ENCODE data around the gene PITRM1.
"Not testable (repeated sequence)": the region's sequence is repeated elsewhere in the genome, so short reads cannot be mapped to it uniquely, and the experiment has no call there.

The PITRM1 gene

DNA sequence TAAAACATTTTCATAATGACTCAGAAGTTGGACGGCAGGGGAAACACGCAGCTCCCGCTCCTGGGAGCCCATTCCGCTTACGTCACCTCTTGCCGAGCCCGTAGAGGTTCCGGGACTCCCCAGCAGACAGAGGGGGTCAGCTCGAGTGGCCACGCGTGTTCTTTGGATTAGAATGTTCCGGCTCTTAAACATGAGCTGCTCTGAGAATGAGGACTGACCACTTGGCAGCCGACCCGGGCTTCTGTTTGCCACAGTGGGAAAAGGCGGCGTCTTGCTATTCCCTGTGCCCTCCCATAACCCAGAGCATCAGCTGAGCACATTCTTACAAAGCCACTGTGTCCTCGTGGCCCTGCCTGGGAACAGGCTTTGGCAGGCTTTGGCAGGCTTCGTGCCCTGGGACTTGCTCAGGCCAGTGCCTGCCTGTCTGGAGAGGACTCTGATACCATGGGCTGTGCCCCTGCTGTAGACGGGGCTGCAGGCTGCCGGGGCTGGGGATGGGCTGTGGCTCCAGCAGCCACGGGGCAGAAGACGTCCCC is 65.1 kb downstream of the PITRM1 start:
- Histone ChIP-seq H3K4me3 (ENCODE audit: low read length) (no peak overlapping the region), H3K36me3 (ENCODE audit: control insufficient read depth, insufficient read depth, low read length) (peaks cover 14% of the 10 kb centered on the region)

DNA sequence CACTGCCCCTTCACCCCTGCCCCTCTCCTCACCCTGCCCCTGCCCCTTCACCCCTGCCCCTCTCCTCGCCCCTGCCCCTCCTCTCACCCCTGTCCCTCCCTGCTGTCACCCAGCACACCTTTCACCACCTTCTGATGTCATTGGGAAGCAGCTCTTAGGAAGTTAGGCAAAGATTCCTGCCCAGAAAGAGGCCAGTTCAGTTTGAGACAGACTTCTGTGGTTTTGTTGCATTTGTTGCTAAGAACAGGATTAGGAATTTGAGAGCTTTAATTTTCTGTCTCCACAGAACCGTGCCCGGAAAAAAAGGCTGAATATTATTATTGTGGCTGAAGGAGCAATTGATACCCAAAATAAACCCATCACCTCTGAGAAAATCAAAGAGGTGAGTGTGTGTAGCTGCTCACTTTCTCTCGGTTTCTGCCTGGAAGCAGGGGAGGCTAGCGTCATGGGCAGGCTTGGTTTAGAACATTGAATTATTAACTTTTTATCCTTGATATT is 65.6 kb downstream of the PITRM1 start:
- Histone ChIP-seq H3K4me3 (ENCODE audit: low read length) (no peak overlapping the region), H3K27me3 (ENCODE audit: control insufficient read depth, insufficient read depth, low read length) (no peaks in the 10 kb centered on the region), H3K27ac (ENCODE audit: low read depth, low read length) (no peak overlapping the region), H3K4me1 (ENCODE audit: control insufficient read depth, insufficient read depth, low read length) (no peaks in the 10 kb centered on the region), H3K36me3 (ENCODE audit: control insufficient read depth, insufficient read depth, low read length) (peaks cover 14% of the 10 kb centered on the region), H3K9ac (ENCODE audit: low read length) (no peak overlapping the region)

More for the DNA sequence above, 65.1 kb downstream of the PITRM1 start:
- no peak overlapping the region for H3K9ac ChIP-seq (ENCODE audit: low read length)
- no peaks in the 10 kb centered on the region for H3K27me3 ChIP-seq (ENCODE audit: control insufficient read depth, insufficient read depth, low read length)
- no peaks in the 10 kb centered on the region for H3K4me1 ChIP-seq (ENCODE audit: control insufficient read depth, insufficient read depth, low read length)
- H3K27ac ChIP-seq (ENCODE audit: low read depth, low read length), result peak overlapping the region; percentile 21

DNA sequence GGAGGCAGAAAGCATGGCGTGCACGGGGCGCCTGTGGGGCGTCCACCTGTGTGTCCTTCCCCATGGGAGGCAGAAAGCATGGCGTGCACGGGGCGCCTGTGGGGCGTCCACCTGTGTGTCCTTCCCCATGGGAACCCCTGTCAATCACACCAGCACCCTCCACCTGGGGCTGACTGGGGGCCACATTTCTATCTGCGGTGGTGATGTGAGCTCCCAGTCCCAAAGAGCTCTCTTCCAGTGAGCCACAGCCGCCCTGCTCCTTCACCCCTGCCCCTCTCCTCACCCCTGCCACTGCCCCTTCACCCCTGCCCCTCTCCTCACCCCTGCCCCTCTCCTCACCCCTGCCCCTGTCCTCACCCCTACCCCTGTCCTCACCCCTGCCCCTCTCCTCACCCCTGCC is 66.3 kb downstream of the PITRM1 start:
- not testable (repeated sequence) for H3K4me1 ChIP-seq (ENCODE audit: control insufficient read depth, insufficient read depth, low read length); H3K27me3 ChIP-seq (ENCODE audit: control insufficient read depth, insufficient read depth, low read length); H3K27ac ChIP-seq (ENCODE audit: low read depth, low read length); H3K4me3 ChIP-seq (ENCODE audit: low read length); H3K9ac ChIP-seq (ENCODE audit: low read length)
- H3K36me3 ChIP-seq (ENCODE audit: control insufficient read depth, insufficient read depth, low read length), result peaks cover 14% of the 10 kb centered on the region

GRCh38 chr10:3105905-3106304 is 66.7 kb downstream of the PITRM1 start:
- no peak overlapping the region for H3K9ac ChIP-seq (ENCODE audit: low read length)
- H3K4me1 ChIP-seq (ENCODE audit: control insufficient read depth, insufficient read depth, low read length), result no peaks in the 10 kb centered on the region
- H3K27ac ChIP-seq (ENCODE audit: low read depth, low read length), result no peak overlapping the region
- H3K4me3 ChIP-seq (ENCODE audit: low read length), result no peak overlapping the region
- peaks cover 14% of the 10 kb centered on the region for H3K36me3 ChIP-seq (ENCODE audit: control insufficient read depth, insufficient read depth, low read length)
- no peaks in the 10 kb centered on the region for H3K27me3 ChIP-seq (ENCODE audit: control insufficient read depth, insufficient read depth, low read length)

DNA sequence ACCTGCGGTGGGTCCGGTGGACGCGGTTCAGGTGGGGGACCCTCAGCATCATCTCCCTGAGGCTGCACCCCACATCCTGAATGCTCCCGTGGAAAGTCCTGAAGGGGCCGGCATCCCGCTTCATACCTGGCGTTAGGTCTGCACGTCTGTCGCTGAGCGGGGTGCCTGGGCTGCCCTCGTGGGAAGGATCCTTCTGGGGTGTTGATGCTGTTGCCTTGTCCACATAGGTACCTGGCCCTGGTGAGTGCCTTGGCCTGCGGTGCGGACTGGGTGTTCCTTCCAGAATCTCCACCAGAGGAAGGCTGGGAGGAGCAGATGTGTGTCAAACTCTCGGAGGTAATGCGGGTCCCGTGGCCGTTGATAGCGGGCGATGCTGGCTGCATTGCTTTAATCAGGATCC is 67.4 kb downstream of the PITRM1 start:
- no peak overlapping the region for H3K27ac ChIP-seq (ENCODE audit: low read depth, low read length)
- H3K36me3 ChIP-seq (ENCODE audit: control insufficient read depth, insufficient read depth, low read length), result peaks cover 17% of the 10 kb centered on the region

DNA sequence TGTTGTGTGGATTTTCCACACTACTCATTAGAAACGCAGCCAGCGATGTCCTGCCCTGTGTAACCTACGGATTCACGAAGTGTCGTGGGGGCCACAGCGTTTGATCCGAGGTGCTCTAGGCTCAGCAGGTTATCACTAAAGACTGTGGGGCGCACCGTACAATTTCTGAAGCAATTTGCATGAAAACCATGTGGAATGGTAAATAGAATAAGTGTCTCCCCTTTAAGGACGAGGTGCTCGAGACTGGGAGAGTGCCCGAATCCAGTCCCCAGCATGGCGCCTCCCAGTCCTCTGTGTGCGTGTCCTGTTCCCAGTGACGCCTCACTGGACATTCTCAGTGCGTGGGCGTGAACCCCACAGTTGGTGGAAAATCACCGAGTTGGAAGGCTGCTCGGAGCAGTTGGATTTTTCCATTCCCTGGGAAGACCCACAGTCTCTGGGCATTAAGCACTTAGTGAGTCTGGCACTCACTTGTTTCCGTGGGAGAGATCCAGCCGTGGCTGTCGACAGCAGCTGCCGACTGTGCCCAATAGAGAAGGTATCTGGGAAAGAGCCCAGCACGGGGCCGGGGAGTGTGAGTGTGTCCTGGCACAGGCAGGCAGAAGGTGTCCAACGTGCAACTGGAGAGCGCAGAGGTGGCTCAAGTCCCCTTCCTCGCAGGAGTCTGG is 68.2 kb downstream of the PITRM1 start:
- H3K27me3 ChIP-seq (ENCODE audit: control insufficient read depth, insufficient read depth, low read length), result no peaks in the 10 kb centered on the region
- peaks cover 20% of the 10 kb centered on the region for H3K36me3 ChIP-seq (ENCODE audit: control insufficient read depth, insufficient read depth, low read length)
- no peak overlapping the region for H3K4me3 ChIP-seq (ENCODE audit: low read length)
- H3K27ac ChIP-seq (ENCODE audit: low read depth, low read length), result no peak overlapping the region
- no peak overlapping the region for H3K9ac ChIP-seq (ENCODE audit: low read length)
- H3K4me1 ChIP-seq (ENCODE audit: control insufficient read depth, insufficient read depth, low read length), result no peaks in the 10 kb centered on the region

More for the DNA sequence above, 67.4 kb downstream of the PITRM1 start:
- no peaks in the 10 kb centered on the region for H3K27me3 ChIP-seq (ENCODE audit: control insufficient read depth, insufficient read depth, low read length)
- no peaks in the 10 kb centered on the region for H3K4me1 ChIP-seq (ENCODE audit: control insufficient read depth, insufficient read depth, low read length)
- no peak overlapping the region for H3K4me3 ChIP-seq (ENCODE audit: low read length)
- H3K9ac ChIP-seq (ENCODE audit: low read length), result no peak overlapping the region

DNA sequence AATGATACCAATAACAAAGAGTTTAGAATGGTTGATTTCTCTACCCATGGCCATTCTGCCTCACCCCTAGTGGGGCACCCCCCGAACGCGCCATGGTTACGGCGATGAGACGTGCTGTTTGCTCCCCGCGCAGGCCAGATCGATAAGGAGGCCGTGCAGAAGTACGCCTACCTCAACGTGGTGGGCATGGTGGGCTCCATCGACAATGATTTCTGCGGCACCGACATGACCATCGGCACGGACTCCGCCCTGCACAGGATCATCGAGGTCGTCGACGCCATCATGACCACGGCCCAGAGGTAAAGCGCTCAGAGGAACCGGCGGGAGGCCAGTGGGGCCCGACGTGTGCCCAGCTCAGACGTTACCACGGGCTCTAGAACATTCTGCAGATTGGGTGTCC is 68.9 kb downstream of the PITRM1 start:
- Histone ChIP-seq H3K27ac (ENCODE audit: low read depth, low read length) (no peak overlapping the region), H3K4me1 (ENCODE audit: control insufficient read depth, insufficient read depth, low read length) (no peaks in the 10 kb centered on the region), H3K36me3 (ENCODE audit: control insufficient read depth, insufficient read depth, low read length) (peaks cover 16% of the 10 kb centered on the region), H3K4me3 (ENCODE audit: low read length) (no peak overlapping the region), H3K27me3 (ENCODE audit: control insufficient read depth, insufficient read depth, low read length) (no peaks in the 10 kb centered on the region), H3K9ac (ENCODE audit: low read length) (no peak overlapping the region)

DNA sequence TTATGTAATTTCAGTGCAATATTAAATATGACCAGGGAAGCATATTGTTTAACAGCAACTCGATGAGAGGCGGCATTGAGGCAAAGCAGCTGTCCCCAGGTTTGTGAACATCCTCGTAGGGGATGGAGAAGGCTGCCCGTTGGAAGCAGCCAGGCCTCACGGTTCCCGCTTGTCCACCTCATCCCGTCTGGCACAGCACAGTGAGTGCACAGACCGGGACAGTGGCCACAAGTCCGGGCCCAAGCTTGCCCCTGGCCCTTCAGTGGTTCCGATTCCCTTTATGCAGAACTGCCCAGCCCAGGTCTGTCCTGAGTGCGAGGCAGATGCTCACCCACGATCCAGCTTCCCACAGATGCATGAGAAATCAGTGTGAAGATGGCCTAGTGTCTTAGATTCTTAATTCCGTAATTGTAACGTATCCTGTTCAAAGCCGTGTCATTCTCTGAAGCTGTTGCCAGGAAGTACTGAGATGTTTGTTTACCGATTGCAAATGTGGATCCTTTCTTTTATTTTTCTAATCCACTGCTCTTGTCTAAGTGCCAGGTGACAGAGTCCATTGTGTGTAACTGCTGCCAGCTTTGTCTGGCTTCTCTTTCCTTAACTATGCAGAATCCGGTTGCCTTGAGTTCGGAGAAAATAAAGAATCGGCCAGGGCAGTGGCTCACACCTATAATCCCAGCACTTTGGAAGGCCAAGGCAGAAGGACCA is 69.7 kb downstream of the PITRM1 start:
- H3K36me3 ChIP-seq (ENCODE audit: control insufficient read depth, insufficient read depth, low read length), result peaks cover 16% of the 10 kb centered on the region
- H3K27ac ChIP-seq (ENCODE audit: low read depth, low read length), result peak overlapping the region; percentile 60

GRCh38 chr10:3100856-3101640 is 71.5 kb downstream of the PITRM1 start:
- H3K9ac ChIP-seq (ENCODE audit: low read length), result no peak overlapping the region
- peaks cover 5% of the 10 kb centered on the region for H3K4me1 ChIP-seq (ENCODE audit: control insufficient read depth, insufficient read depth, low read length)
- H3K4me3 ChIP-seq (ENCODE audit: low read length), result no peak overlapping the region
- H3K27me3 ChIP-seq (ENCODE audit: control insufficient read depth, insufficient read depth, low read length), result no peaks in the 10 kb centered on the region
- H3K36me3 ChIP-seq (ENCODE audit: control insufficient read depth, insufficient read depth, low read length), result peaks cover 16% of the 10 kb centered on the region
- H3K27ac ChIP-seq (ENCODE audit: low read depth, low read length), result no peak overlapping the region

More for the DNA sequence above, 69.7 kb downstream of the PITRM1 start:
- H3K4me3 ChIP-seq (ENCODE audit: low read length), result no peak overlapping the region
- no peaks in the 10 kb centered on the region for H3K4me1 ChIP-seq (ENCODE audit: control insufficient read depth, insufficient read depth, low read length)
- H3K9ac ChIP-seq (ENCODE audit: low read length), result no peak overlapping the region
- H3K27me3 ChIP-seq (ENCODE audit: control insufficient read depth, insufficient read depth, low read length), result no peaks in the 10 kb centered on the region

- peaks cover 14% of the 10 kb centered on the region for H3K36me3 ChIP-seq (ENCODE audit: control insufficient read depth, insufficient read depth, low read length)
- H3K9ac ChIP-seq (ENCODE audit: low read length), result no peak overlapping the region
- H3K4me3 ChIP-seq (ENCODE audit: low read length), result no peak overlapping the region
- no peaks in the 10 kb centered on the region for H3K27me3 ChIP-seq (ENCODE audit: control insufficient read depth, insufficient read depth, low read length)
- H3K27ac ChIP-seq (ENCODE audit: low read depth, low read length), result no peak overlapping the region
- peaks cover 10% of the 10 kb centered on the region for H3K4me1 ChIP-seq (ENCODE audit: control insufficient read depth, insufficient read depth, low read length)
Observed at GRCh38 chr10:3100093-3100792, 72.3 kb downstream of the PITRM1 start.

- peaks cover 9% of the 10 kb centered on the region for H3K36me3 ChIP-seq (ENCODE audit: control insufficient read depth, insufficient read depth, low read length)
- no peaks in the 10 kb centered on the region for H3K27me3 ChIP-seq (ENCODE audit: control insufficient read depth, insufficient read depth, low read length)
- no peak overlapping the region for H3K9ac ChIP-seq (ENCODE audit: low read length)
- peaks cover 17% of the 10 kb centered on the region for H3K4me1 ChIP-seq (ENCODE audit: control insufficient read depth, insufficient read depth, low read length)
- H3K4me3 ChIP-seq (ENCODE audit: low read length), result no peak overlapping the region
- no peak overlapping the region for H3K27ac ChIP-seq (ENCODE audit: low read depth, low read length)
Observed at GRCh38 chr10:3099291-3100092, 73.1 kb downstream of the PITRM1 start.
